Skeletal muscle cell (primary cell): ENCODE data around the gene TEAD1.

Experiments used
- DNase-seq: peaks from one replicate; pipeline ENCODE4 v3.0.0-alpha.2; 2010; ENCODE audit warnings: low read depth
- H3K4me3 ChIP-seq: 2 replicates; pipeline ENCODE4 v1.5.1; 2011; ENCODE audit warnings: low read depth, mild to moderate bottlenecking, control low read depth, low read length, moderate library complexity

Gene TEAD1

GRCh38 chr11:12673924-12674570 lies at the start of gene TEAD1:
TSS of gene TEAD1 (plus strand) at chr11:12674421.
- H3K4me3 ChIP-seq, result peak within 1 kb of the TSS; percentile 72
- peak; percentile 89 for DNase-seq

GRCh38 chr11:12624595-12624994 lies 49.6 kb upstream of the TEAD1 start:
- DNase-seq, result no peak
- no peak overlapping the region for H3K4me3 ChIP-seq

DNA sequence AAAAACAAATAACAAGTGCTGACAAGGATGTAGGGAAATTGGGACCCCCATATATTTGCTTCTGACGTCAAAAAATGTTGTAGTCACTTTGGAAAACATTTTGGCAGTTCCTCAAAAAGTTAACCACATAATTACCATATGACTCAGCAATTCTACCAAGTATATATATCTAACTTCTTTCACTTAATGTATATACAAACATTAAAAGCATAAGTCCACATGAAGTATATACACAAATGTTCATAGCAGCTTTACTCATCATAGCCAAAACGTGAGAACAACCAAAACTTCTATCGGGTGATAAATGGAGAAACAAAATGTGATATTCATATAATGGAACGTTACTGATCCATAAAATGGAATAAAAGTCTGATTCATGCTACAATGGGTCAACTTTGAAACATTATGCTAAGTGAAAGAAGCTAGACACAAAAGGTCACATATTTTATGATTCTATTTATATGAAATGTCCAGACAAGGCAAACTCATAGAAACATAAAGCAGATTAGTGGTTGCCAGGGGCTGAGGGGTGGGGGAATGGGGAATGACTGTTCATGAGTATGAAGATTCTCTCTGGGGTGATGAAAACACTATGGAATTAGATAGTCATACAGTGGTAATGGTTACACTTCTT lies 48.7 kb upstream of the TEAD1 start:
- DNase-seq, result peak; percentile 85

DNA sequence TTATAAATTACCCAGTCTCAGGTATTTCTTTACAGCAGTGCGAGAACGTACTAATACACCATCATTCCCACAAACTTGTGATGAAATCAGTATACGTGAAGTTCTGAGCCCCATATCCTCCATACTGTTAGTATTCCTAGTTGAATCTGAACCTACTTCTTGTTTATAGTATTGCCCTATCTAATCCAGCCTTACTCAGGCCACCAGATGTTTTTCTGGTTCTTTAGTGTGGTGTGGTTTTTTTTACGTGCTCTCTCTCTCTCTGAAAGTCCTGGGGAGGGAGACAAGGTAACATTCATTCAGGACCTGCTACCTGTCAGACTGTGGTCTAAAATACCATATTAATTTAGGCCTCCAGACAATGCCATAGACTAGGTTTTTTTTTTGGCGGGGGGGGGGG lies 47.6 kb upstream of the TEAD1 start:
- H3K4me3 ChIP-seq, result no peak overlapping the region
- no peak for DNase-seq

More for the DNA sequence above, 48.7 kb upstream of the TEAD1 start:
- H3K4me3 ChIP-seq, result no peak overlapping the region

- H3K4me3 ChIP-seq, result no peak overlapping the region
- DNase-seq, result no peak
Measured at GRCh38 chr11:12628314-12628713, 45.9 kb upstream of the TEAD1 start.

DNA sequence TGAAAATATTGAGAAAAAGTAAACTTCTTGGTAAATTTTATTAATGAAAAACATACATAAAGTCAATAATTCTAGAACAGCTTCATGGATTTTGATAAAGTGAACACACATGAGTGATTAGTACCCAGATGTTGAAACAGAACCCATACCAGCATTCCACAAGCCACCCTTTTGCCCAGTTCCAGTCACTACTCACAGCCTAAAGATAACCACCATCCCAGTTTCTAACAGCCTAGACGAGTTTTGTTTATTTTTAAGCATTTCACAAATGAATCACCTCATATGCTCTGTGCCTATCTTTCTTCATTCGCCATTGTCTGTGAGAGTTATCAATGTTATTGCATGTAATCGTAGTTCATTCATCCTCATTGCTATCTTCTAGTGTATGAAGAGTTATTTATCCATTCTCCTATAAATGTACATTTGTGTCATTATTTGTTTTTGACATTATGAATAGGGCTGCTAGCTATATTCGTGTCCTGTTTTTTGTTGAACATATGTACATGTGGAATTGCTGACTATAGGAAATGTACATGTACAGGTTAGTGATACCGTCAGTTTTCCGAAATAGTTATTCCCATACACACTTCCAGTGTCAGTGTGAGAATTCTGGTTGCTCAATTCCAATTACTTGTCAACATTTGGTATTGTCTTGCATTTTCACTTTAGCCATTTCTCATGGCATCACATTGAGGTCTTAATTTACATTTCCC lies 44.5 kb upstream of the TEAD1 start:
- no peak overlapping the region for H3K4me3 ChIP-seq
- peak; percentile 46 for DNase-seq

DNA sequence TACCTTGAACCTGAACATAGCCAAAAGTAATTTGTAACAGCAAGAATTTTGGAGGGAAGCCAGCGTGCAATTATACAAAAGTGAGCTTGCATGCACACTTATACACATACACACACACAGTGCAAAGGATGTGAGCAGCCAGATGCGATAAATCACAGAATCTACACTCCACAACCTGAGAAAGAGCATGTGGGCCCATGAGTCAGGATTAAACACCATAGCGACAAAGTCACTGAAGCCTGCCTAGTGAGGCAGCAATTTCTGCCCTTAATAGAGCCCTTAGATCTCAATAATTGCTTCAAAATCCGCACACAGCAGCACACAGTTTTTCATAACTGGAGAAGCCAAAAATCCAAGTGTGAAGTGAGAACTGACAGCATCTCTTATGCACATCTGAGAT lies 42.6 kb upstream of the TEAD1 start:
- no peak for DNase-seq
- H3K4me3 ChIP-seq, result no peak overlapping the region

DNA sequence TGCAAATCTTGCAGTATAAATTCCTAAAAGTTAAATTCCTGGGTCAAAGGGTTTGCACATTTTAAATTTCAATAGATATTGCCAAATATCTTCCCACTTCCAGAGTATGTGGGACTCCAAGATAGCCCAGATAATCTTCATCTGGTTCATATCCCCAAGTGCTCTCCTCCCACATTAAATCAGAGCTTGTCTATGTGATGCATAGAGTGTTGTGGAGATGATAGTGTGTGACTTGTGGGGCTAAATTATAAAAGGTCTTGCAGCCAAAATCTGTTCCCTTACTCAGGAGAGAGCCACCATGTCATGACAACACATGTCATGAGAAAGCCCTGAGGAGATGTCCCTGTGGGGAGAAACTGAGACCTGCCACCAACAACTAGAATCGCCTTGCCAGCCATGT lies 39.9 kb upstream of the TEAD1 start:
- no peak for DNase-seq
- no peak overlapping the region for H3K4me3 ChIP-seq

GRCh38 chr11:12636871-12637410 lies 37.3 kb upstream of the TEAD1 start:
- DNase-seq, result no peak
- no peak overlapping the region for H3K4me3 ChIP-seq

DNA sequence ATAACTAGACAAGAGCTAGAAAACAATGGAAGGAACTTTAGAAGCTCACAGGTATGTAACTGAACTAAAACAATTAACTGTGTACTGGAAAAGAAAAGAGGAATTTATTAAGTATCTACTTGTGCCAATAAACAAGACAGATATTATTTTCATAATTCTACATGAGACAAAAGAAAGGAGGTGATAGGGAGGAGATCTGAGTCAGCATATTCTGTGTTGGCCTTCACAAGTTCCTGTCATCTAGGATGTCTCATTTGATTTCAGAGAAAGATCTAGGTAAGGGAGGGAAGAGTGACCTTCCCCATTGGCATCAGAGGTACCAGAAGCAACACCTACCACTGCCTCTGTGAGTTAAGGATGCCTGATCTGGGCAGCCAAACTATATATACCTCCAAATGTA lies 34.8 kb upstream of the TEAD1 start:
- DNase-seq, result no peak
- no peak overlapping the region for H3K4me3 ChIP-seq

DNA sequence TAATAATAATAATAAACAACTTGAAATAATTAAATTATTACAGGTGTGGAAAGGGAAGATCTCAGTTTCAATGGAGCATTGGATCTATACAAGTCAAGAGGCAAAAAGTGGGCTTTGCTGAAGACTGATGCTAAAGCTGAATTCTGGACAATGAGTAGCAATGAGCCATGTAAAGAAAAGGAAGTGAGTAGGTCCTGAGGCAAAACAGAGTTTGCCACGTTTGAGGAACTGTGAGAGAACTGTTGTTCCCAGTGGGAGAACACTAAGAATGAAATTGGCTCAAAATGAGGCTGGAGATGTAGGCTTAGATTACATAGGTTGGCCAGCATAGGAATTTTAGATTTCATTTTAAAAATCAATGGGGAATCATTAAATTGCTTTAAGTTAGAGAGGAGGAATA lies 33.9 kb upstream of the TEAD1 start:
- no peak for DNase-seq
- H3K4me3 ChIP-seq, result no peak overlapping the region

GRCh38 chr11:12640926-12641849 lies 33.0 kb upstream of the TEAD1 start:
- no peak overlapping the region for H3K4me3 ChIP-seq
- no peak for DNase-seq

DNA sequence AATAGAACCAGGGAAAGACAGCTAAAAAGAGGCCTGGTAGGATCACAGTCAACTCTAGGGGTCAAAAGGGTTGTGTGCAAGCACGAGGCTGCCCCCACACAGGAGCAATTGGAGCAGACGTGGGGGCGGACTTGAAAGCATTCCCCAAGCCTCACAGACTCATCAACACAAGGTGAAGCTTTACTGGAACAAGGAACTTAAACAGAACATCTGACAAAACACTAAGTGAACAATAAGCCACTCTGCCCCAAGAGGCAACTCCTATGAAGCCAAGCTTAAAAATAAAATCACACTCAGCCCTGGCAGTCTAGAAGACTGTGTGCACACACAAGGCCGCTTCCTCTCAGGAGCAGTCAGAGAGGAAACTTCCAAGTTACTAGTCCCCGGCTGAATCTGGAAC lies 32.2 kb upstream of the TEAD1 start:
- no peak overlapping the region for H3K4me3 ChIP-seq
- DNase-seq, result peak; percentile 43

DNA sequence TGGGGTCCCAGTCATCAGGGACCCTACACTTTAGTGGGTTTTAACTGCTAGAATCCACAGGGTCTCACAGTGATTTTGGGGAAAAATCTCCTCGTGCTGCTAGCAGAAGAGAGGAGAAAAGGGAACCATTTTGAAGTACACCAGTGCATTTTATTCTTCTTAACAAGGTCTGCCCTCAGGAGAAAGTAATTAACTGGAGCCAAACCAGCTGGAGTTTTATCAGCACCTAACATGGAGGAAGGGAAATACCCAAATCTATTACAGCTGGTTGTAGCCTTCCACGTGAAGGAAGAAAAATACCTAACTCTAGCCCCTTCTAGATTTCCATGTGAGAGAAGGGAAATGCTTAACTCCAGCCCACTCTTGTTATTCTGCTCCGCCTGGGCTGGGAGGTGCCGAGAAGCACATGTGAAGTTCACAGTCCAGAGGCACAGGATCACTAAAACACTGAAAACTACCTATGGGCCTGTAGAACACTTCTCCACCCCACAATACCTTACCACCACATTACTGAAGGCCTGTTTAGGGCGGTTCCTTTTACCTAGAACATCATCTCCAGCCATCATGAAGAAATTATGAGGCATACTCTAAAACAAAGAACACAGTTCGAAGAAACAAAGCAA lies 31.3 kb upstream of the TEAD1 start:
- H3K4me3 ChIP-seq, result no peak overlapping the region
- no peak for DNase-seq

DNA sequence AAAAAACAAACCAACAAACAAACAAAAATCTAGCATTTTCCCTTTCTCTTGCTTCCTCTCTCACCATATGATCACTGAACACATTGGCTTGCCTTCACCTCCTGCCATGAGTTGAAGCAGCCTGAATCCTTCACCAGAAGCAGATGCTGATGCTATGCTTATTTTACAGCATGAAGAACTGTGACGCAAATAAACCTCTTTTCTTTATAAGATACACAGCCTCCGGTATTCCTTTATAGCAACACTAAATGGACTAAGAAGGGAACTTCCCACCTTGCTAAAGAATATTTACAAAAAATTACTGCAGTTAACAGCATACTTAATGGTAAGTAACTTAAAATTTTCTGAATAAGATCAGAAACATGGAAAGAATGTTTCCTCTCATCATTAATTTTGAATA lies 27.7 kb upstream of the TEAD1 start:
- no peak overlapping the region for H3K4me3 ChIP-seq
- no peak for DNase-seq

DNA sequence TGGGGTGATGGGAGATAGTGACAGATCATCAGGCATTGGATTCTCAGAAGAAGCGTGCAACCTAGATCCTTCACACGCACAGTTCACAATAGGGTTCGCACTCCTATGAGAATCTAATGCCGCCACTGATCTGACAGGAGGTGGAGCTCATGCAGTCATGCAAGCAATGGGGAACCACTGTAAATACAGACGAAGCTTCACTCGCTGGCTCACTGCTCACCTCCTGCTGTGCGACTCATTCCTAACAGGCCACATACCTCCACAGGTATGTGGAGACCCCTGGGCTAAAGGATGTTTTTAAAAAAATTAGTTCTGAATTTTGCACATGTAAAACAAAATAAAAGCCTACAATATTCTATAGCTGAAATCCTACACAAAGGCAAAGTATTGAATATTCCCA lies 20.5 kb upstream of the TEAD1 start:
- no peak for DNase-seq
- no peak overlapping the region for H3K4me3 ChIP-seq

DNA sequence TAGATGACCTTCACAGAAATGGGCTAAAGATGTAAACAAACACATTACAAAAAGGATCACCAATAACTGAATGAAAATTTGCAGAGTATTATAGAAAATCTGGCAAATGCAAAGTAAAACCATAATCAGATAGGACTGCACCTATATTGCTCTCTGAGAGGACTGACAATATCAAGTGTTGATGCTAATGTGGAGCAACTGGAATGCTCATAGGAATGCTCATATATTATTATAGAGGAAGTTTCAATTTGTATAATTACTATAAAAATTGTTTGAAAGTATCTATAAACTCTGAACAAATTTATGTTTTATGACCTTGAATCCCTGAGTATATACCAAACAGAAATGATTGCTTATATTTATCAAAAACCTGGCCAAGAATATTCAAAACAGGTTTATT lies 18.4 kb upstream of the TEAD1 start:
- DNase-seq, result no peak

GRCh38 chr11:12657336-12657735 lies 16.9 kb upstream of the TEAD1 start:
- H3K4me3 ChIP-seq, result no peak overlapping the region
- DNase-seq, result no peak

More for the DNA sequence above, 18.4 kb upstream of the TEAD1 start:
- H3K4me3 ChIP-seq, result no peak overlapping the region

- no peak overlapping the region for H3K4me3 ChIP-seq
- no peak for DNase-seq
Measured at GRCh38 chr11:12657981-12658380, 16.2 kb upstream of the TEAD1 start.
